ENCODE data around the gene KRT78.
"Not testable (repeated sequence)": the region's sequence is repeated elsewhere in the genome, so short reads cannot be mapped to it uniquely, and the experiment has no call there.

KRT78 gene

GRCh38 chr12:52871291-52872039 is 22.7 kb upstream of the KRT78 start:
- DNase-seq: no peak

GRCh38 chr12:52870361-52871290 is 21.8 kb upstream of the KRT78 start:
- DNase-seq: peak; percentile 87

GRCh38 chr12:52867642-52868041 is 18.8 kb upstream of the KRT78 start:
- DNase-seq: peak; percentile 48

- DNase-seq: no peak
Observed at GRCh38 chr12:52867152-52867551, 18.4 kb upstream of the KRT78 start.

GRCh38 chr12:52865090-52865944 is 16.5 kb upstream of the KRT78 start:
- no peak for DNase-seq

GRCh38 chr12:52862023-52862422 is 13.2 kb upstream of the KRT78 start:
- DNase-seq: no peak

GRCh38 chr12:52861511-52861910 is 12.7 kb upstream of the KRT78 start:
- DNase-seq: no peak

- no peak for DNase-seq
Observed at GRCh38 chr12:52860102-52860823, 11.5 kb upstream of the KRT78 start.

GRCh38 chr12:52857500-52857899 is 8.7 kb upstream of the KRT78 start:
- DNase-seq: no peak

- DNase-seq: no peak
Observed at GRCh38 chr12:52856787-52857186, 8.0 kb upstream of the KRT78 start.

- not testable (repeated sequence) for DNase-seq
Observed at GRCh38 chr12:52856077-52856476, 7.3 kb upstream of the KRT78 start.

GRCh38 chr12:52851787-52852186 is 3.0 kb upstream of the KRT78 start:
- DNase-seq: no peak

- DNase-seq: no peak
Observed at GRCh38 chr12:52850681-52851080, 1.9 kb upstream of the KRT78 start.

GRCh38 chr12:52849511-52849910 is 717 bp upstream of the KRT78 start:
- no peak for DNase-seq

GRCh38 chr12:52847335-52848102 is 1.3 kb downstream of the KRT78 start:
- no peak for DNase-seq

GRCh38 chr12:52846356-52846970 is 2.3 kb downstream of the KRT78 start:
- no peak for DNase-seq

GRCh38 chr12:52845946-52846345 is 2.8 kb downstream of the KRT78 start:
- DNase-seq: no peak

- no peak for DNase-seq
Observed at GRCh38 chr12:52844386-52844785, 4.4 kb downstream of the KRT78 start.

- no peak for DNase-seq
Observed at GRCh38 chr12:52839436-52840105, 9.2 kb downstream of the KRT78 start.
